Panc1 (cell line): ENCODE measurements around the gene CNTN1.

Experiments used
- REST ChIP-seq, 2 experiments: IDR thresholded peaks; 2 replicates each; pipeline ENCODE4 v1.6.1; 2011 to 2012; ENCODE audit warnings: low read depth in 2 of 2, control low read depth in 1 of 2, low read length in 1 of 2, mild to moderate bottlenecking in 1 of 2, moderate library complexity in 1 of 2; ENCODE audit not compliant: insufficient read depth in 1 of 2
- TF ChIP-seq, protein P1 (sequence below): fragments of 450-650 bp; IDR thresholded peaks from 2 replicates; pipeline ENCODE4 v1.5.1; 2017; ENCODE audit warnings: mild to moderate bottlenecking

GRCh38 chr12:40792792-40793386, 100.7 kb downstream of the CNTN1 start:
- no peak for TF ChIP-seq REST (IDR thresholded peaks at IDR 0.05; ENCODE audit: insufficient read depth in 1 of 2, low read depth in 2 of 2, low read length in 1 of 2)
- TF ChIP-seq, protein P1, sequence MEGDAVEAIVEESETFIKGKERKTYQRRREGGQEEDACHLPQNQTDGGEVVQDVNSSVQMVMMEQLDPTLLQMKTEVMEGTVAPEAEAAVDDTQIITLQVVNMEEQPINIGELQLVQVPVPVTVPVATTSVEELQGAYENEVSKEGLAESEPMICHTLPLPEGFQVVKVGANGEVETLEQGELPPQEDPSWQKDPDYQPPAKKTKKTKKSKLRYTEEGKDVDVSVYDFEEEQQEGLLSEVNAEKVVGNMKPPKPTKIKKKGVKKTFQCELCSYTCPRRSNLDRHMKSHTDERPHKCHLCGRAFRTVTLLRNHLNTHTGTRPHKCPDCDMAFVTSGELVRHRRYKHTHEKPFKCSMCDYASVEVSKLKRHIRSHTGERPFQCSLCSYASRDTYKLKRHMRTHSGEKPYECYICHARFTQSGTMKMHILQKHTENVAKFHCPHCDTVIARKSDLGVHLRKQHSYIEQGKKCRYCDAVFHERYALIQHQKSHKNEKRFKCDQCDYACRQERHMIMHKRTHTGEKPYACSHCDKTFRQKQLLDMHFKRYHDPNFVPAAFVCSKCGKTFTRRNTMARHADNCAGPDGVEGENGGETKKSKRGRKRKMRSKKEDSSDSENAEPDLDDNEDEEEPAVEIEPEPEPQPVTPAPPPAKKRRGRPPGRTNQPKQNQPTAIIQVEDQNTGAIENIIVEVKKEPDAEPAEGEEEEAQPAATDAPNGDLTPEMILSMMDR, result no peak
